ENCODE results near the gene OXT.

DNA sequence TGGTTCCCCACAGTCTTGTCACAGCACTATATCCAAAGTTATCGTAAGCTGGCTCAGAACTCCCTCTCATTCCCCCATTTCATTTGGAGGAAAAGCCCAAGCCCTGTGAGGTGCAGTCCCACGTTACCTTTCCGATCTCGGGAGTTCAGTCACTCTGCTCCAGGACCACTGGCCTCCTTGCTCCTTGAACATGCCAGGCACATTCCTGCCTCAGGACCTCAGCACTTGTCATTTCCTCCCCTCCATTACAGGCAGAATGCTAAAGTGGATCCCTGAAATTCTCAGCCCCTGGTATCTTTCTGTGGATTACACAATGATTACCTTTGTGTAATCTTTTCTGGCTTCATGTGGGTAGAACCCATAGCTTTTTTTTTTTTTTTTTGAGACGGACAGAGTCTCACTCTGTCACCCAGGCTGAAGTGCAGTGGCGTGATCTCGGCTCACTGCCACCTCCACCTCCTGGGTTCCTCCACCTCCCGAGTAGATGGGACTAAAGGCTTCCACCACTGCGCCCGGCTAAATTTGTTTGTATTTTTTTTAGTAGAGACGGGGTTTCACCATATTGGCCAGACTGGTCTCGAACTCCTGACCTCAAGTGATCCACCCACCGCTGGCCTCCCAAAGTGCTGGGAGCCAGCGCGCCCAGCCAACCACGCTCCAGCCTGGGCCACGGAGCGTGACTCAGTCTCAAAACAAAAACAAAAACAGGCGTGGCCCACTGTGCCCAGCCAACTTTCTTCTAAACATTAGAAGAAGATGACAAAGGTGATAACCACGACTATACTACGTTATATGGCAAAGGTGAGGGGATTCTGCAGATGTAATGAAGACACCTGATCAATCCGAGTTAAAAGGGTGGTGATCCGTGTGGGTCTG is 4.0 kb upstream of the OXT start:
- TF ChIP-seq, protein P1, sequence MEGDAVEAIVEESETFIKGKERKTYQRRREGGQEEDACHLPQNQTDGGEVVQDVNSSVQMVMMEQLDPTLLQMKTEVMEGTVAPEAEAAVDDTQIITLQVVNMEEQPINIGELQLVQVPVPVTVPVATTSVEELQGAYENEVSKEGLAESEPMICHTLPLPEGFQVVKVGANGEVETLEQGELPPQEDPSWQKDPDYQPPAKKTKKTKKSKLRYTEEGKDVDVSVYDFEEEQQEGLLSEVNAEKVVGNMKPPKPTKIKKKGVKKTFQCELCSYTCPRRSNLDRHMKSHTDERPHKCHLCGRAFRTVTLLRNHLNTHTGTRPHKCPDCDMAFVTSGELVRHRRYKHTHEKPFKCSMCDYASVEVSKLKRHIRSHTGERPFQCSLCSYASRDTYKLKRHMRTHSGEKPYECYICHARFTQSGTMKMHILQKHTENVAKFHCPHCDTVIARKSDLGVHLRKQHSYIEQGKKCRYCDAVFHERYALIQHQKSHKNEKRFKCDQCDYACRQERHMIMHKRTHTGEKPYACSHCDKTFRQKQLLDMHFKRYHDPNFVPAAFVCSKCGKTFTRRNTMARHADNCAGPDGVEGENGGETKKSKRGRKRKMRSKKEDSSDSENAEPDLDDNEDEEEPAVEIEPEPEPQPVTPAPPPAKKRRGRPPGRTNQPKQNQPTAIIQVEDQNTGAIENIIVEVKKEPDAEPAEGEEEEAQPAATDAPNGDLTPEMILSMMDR (conservative IDR thresholded peaks at IDR 0.05; ENCODE audit: low read depth, low read length) = no peak
- no peak for TF ChIP-seq POLR2A (IDR thresholded peaks at IDR 0.05; ENCODE audit: low read depth, low read length)
- no peak for TF ChIP-seq RAD21 (IDR thresholded peaks at IDR 0.05; ENCODE audit: low read length)
- no peak for TF ChIP-seq MAFK (IDR thresholded peaks at IDR 0.05; ENCODE audit: low read depth, low read length)
- TF ChIP-seq, protein P2, sequence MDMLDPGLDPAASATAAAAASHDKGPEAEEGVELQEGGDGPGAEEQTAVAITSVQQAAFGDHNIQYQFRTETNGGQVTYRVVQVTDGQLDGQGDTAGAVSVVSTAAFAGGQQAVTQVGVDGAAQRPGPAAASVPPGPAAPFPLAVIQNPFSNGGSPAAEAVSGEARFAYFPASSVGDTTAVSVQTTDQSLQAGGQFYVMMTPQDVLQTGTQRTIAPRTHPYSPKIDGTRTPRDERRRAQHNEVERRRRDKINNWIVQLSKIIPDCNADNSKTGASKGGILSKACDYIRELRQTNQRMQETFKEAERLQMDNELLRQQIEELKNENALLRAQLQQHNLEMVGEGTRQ (IDR thresholded peaks at IDR 0.05; ENCODE audit: low read depth, low read length) = no peak
- TF ChIP-seq, protein P3, sequence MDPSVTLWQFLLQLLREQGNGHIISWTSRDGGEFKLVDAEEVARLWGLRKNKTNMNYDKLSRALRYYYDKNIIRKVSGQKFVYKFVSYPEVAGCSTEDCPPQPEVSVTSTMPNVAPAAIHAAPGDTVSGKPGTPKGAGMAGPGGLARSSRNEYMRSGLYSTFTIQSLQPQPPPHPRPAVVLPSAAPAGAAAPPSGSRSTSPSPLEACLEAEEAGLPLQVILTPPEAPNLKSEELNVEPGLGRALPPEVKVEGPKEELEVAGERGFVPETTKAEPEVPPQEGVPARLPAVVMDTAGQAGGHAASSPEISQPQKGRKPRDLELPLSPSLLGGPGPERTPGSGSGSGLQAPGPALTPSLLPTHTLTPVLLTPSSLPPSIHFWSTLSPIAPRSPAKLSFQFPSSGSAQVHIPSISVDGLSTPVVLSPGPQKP (IDR thresholded peaks at IDR 0.05; ENCODE audit: borderline replicate concordance, low read depth, low read length) = no peak
- no peak for TF ChIP-seq MAZ (IDR thresholded peaks at IDR 0.05; ENCODE audit: borderline replicate concordance, low read depth, low read length)
- TF ChIP-seq CEBPB (IDR thresholded peaks at IDR 0.05; ENCODE audit: low read depth, low read length) = no peak
- no peak for TF ChIP-seq FOS (IDR thresholded peaks at IDR 0.05; ENCODE audit: low read depth, low read length)
- no peak for TF ChIP-seq SMC3 (IDR thresholded peaks at IDR 0.05; ENCODE audit: low read depth, low read length)
- TF ChIP-seq BHLHE40 (IDR thresholded peaks at IDR 0.05; ENCODE audit: low read depth, low read length) = no peak

Data from IMR-90 (cell line).